Gastrocnemius medialis (tissue), 4 donors: ENCODE data around the gene RNU5B-1.

Experiments
- CTCF ChIP-seq, 5 experiments: fragments of 450-650 bp in 3 of 5; fragments of 200-600 bp in 2 of 5; sonication (generic) in 2 of 5; IDR thresholded peaks in 4 of 5; conservative IDR thresholded peaks in 1 of 5; 1 replicate in 4 of 5; 2 replicates in 1 of 5; pipeline ENCODE4 v1.5.1; 2016 to 2019; ENCODE audit warnings: antibody characterized with exemption in 5 of 5, mild to moderate bottlenecking in 3 of 5, moderate library complexity in 3 of 5
- POLR2A ChIP-seq, 2 donors: fragments of 450-650 bp; IDR thresholded peaks; one replicate each; pipeline ENCODE4 v1.6.1; 2017; ENCODE audit warnings: antibody characterized with exemption in 2 of 2, mild to moderate bottlenecking in 2 of 2, moderate library complexity in 2 of 2

DNA sequence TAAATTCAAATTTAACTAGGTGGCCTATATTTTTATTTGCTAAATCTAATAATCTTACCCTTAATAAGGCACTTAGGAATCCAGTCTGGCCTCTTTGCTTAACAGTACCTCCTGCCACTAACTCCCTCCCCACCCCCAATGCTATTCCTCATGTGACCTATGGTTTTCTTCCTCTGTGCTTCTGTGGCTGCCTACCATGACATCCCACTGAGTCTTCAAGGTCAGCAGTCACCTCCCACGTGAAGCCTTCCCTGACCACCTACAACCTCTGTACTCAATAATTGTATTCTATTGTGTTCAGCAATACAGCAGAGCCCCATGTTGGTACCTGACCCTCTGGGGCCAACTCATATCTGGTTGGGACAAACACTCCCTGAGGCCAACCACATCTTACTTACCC lies 27.5 kb upstream of the RNU5B-1 start:
- TF ChIP-seq POLR2A (IDR thresholded peaks at IDR 0.05) (no peak), CTCF (IDR thresholded peaks at IDR 0.05 in 4 of 5, conservative IDR thresholded peaks at IDR 0.05 in 1 of 5) (no peak)
